ENCODE measurements around the gene GGT5. TPM values are rescaled to one million over a fixed set of nuclear protein-coding genes. Genes with fewer than 3 reads are reported as not detected.

The GGT5 gene
- total and polyA plus RNA-seq, 2 of the 13 experiments (the other 11 are each of a cell fraction or from before 2014, with no cell fraction given): 0.69 to 3.1 TPM

GRCh38 chr22:24208012-24208749 lies 36.7 kb downstream of the GGT5 start (continued):
- TF ChIP-seq REST (IDR thresholded peaks at IDR 0.05; ENCODE audit: borderline replicate concordance in 1 of 2, low read depth in 1 of 2, low read length in 2 of 2): 0 out of 4 replicates have a peak, but pooled peaks of 1 of the 2 experiments have one; percentile 38
- TF ChIP-seq ZNF124 (CRISPR knock-in tag; IDR thresholded peaks at IDR 0.05): 0 out of 2 replicates have a peak, but pooled peaks have one; percentile 40
- TF ChIP-seq RERE (CRISPR knock-in tag; IDR thresholded peaks at IDR 0.05; ENCODE audit: low read depth): 0 out of 2 replicates have a peak, but pooled peaks have one; percentile 34
- peak; percentile 72 for TF ChIP-seq JUN (CRISPR knock-in tag; IDR thresholded peaks at IDR 0.05)
- no peak for TF ChIP-seq ZHX1 (CRISPR knock-in tag; IDR thresholded peaks at IDR 0.05; ENCODE audit: low read depth)
- peak; percentile 30; the same call in 1 of the 2 replicates for TF ChIP-seq ZMYM2 (CRISPR knock-in tag; IDR thresholded peaks at IDR 0.05)
- TF ChIP-seq KLF13 (CRISPR knock-in tag; IDR thresholded peaks at IDR 0.05): no peak
- TF ChIP-seq CSRNP2 (CRISPR knock-in tag; conservative IDR thresholded peaks at IDR 0.05; ENCODE audit: low read depth): no peak
- TF ChIP-seq ZNF784 (CRISPR knock-in tag; IDR thresholded peaks at IDR 0.05; ENCODE audit: borderline replicate concordance): no peak
- TF ChIP-seq ZNF367 (CRISPR knock-in tag; IDR thresholded peaks at IDR 0.05; ENCODE audit: borderline replicate concordance): no peak

Data from HepG2 (cell line).